H9 (cell line): Measurements from ENCODE around the gene AP1AR. TPM values are rescaled to one million over a fixed set of nuclear protein-coding genes. Genes with fewer than 3 reads are reported as not detected.
A peak's percentile ranks its signal among the peaks of the same experiment; 100 is the strongest.

Experiments
- DNase-seq: peaks from one replicate; pipeline ENCODE4 v3.0.0-alpha.2; 2017
- H2AFZ ChIP-seq: one replicate; pipeline ENCODE4 v1.6.1; 2013; ENCODE audit warnings: mild to moderate bottlenecking, low read length, control low read depth, moderate library complexity
- H2AK5ac ChIP-seq: 2 replicates; pipeline ENCODE4 v1.6.1; 2013; ENCODE audit warnings: low read length, control low read depth, mixed read lengths; ENCODE audit not compliant: insufficient read length
- H2BK120ac ChIP-seq: one replicate; pipeline ENCODE4 v1.6.1; 2013; ENCODE audit warnings: low read depth, mild to moderate bottlenecking, low read length, control low read depth, inconsistent platforms; ENCODE audit not compliant: poor library complexity, severe bottlenecking
- H2BK12ac ChIP-seq: 2 replicates; pipeline ENCODE4 v1.6.1; 2013; ENCODE audit warnings: low read length, control low read depth, mixed read lengths, low read depth; ENCODE audit not compliant: insufficient read length
- H2BK15ac ChIP-seq: 2 replicates; pipeline ENCODE4 v1.6.1; 2013; ENCODE audit warnings: low read depth, low read length, control low read depth
- H2BK20ac ChIP-seq: one replicate; pipeline ENCODE4 v1.6.1; 2013; ENCODE audit warnings: low read depth, mild to moderate bottlenecking, low read length, control low read depth, inconsistent platforms; ENCODE audit not compliant: poor library complexity, severe bottlenecking
- H2BK5ac ChIP-seq: 2 replicates; pipeline ENCODE4 v1.6.1; 2013; ENCODE audit warnings: low read length, control low read depth, mixed read lengths; ENCODE audit not compliant: insufficient read length
- H3K14ac ChIP-seq: 2 replicates; pipeline ENCODE4 v1.6.1; 2013; ENCODE audit warnings: low read length, control low read depth; ENCODE audit not compliant: insufficient read depth
- H3K18ac ChIP-seq: 2 replicates; pipeline ENCODE4 v1.6.1; 2013; ENCODE audit warnings: low read depth, mild to moderate bottlenecking, mixed read lengths, low read length, control low read depth; ENCODE audit not compliant: insufficient read length
- H3K23ac ChIP-seq: 2 replicates; pipeline ENCODE4 v1.6.1; 2013; ENCODE audit warnings: low read length, control low read depth, mixed read lengths, low read depth; ENCODE audit not compliant: insufficient read length
- H3K23me2 ChIP-seq: 2 replicates; pipeline ENCODE4 v1.6.1; 2013; ENCODE audit warnings: low read depth, mild to moderate bottlenecking, mixed read lengths, low read length, control low read depth; ENCODE audit not compliant: insufficient read length, poor library complexity, severe bottlenecking
- H3K27ac ChIP-seq: 2 replicates; pipeline ENCODE4 v1.5.1; 2013; ENCODE audit warnings: low read length, control low read depth, mixed read lengths, low read depth; ENCODE audit not compliant: insufficient read length
- H3K27me3 ChIP-seq: 2 replicates; pipeline ENCODE4 v1.6.1; 2013; ENCODE audit warnings: low read length, control low read depth, inconsistent platforms; ENCODE audit not compliant: insufficient read depth
- H3K4ac ChIP-seq: 2 replicates; pipeline ENCODE4 v1.6.1; 2013; ENCODE audit warnings: low read depth, mild to moderate bottlenecking, control low read depth, inconsistent platforms, low read length, moderate library complexity
- H3K4me1 ChIP-seq: 2 replicates; pipeline ENCODE4 v1.6.1; 2013; ENCODE audit warnings: low read length, control low read depth, inconsistent platforms; ENCODE audit not compliant: insufficient read depth
- H3K4me2 ChIP-seq: 2 replicates; pipeline ENCODE4 v1.6.1; 2013; ENCODE audit warnings: low read length, control low read depth, mixed read lengths; ENCODE audit not compliant: insufficient read length, insufficient read depth
- H3K56ac ChIP-seq: 2 replicates; pipeline ENCODE4 v1.6.1; 2013; ENCODE audit warnings: low read depth, mild to moderate bottlenecking, mixed read lengths, low read length, control low read depth; ENCODE audit not compliant: insufficient read length
- H3K79me1 ChIP-seq: 2 replicates; pipeline ENCODE4 v1.6.1; 2013; ENCODE audit warnings: low read depth, mild to moderate bottlenecking, moderate library complexity, low read length, control low read depth, inconsistent platforms; ENCODE audit not compliant: insufficient read depth, poor library complexity, severe bottlenecking
- H3K79me2 ChIP-seq: 2 replicates; pipeline ENCODE4 v1.6.1; 2013; ENCODE audit warnings: low read length, control low read depth, inconsistent platforms; ENCODE audit not compliant: insufficient read depth
- H3K9ac ChIP-seq: 2 replicates; pipeline ENCODE4 v1.6.1; 2013; ENCODE audit warnings: low read length, control low read depth, mixed read lengths; ENCODE audit not compliant: insufficient read length; ENCODE audit errors: extremely low read depth
- H3K9me3 ChIP-seq: one replicate; pipeline ENCODE4 v1.6.1; 2013; ENCODE audit warnings: low read depth, low read length, inconsistent platforms; ENCODE audit not compliant: control insufficient read depth
- H3T11ph ChIP-seq: one replicate; pipeline ENCODE4 v1.6.1; 2013; ENCODE audit warnings: mild to moderate bottlenecking, low read length, control low read depth, inconsistent platforms
- H4K20me1 ChIP-seq: one replicate; pipeline ENCODE4 v1.6.1; 2013; ENCODE audit not compliant: control insufficient read depth, insufficient read length, insufficient read depth
- H4K5ac ChIP-seq: 2 replicates; pipeline ENCODE4 v1.6.1; 2013; ENCODE audit warnings: low read depth, mild to moderate bottlenecking, mixed read lengths, low read length, control low read depth; ENCODE audit not compliant: insufficient read length
- H4K8ac ChIP-seq: replicated peaks from 2 replicates; pipeline ENCODE4 v1.6.1; 2013; ENCODE audit warnings: low read length, control low read depth, mixed read lengths, low read depth; ENCODE audit not compliant: insufficient read length
- H4K91ac ChIP-seq: 2 replicates; pipeline ENCODE4 v1.6.1; 2013; ENCODE audit warnings: low read depth, mild to moderate bottlenecking, moderate library complexity, mixed read lengths, low read length, control low read depth; ENCODE audit not compliant: insufficient read length
- H3K27ac Mint-ChIP-seq, 3 experiments: 2 replicates in 2 of 3; 3 replicates in 1 of 3; pipeline ENCODE4 v1.8.0; 2020 to 2021; ENCODE audit warnings: mixed read lengths in 3 of 3, mild to moderate bottlenecking in 1 of 3, moderate library complexity in 1 of 3
- H3K27me3 Mint-ChIP-seq: 2 replicates; pipeline ENCODE4 v1.8.0; 2021; ENCODE audit warnings: low read depth, mild to moderate bottlenecking, moderate library complexity, mixed read lengths
- H3K36me3 Mint-ChIP-seq, 3 experiments: 2 replicates in 2 of 3; 3 replicates in 1 of 3; pipeline ENCODE4 v1.8.0; 2020 to 2021; ENCODE audit warnings: low read depth in 3 of 3, mixed read lengths in 3 of 3; ENCODE audit not compliant: insufficient read depth in 1 of 3
- H3K4me1 Mint-ChIP-seq, 2 experiments: 2 replicates each; pipeline ENCODE4 v1.8.0; 2020; ENCODE audit warnings: mixed read lengths in 2 of 2
- H3K4me3 Mint-ChIP-seq, 2 experiments: 2 replicates in 1 of 2; 3 replicates in 1 of 2; pipeline ENCODE4 v1.8.0; 2020 to 2021; ENCODE audit warnings: mild to moderate bottlenecking in 2 of 2, mixed read lengths in 2 of 2, moderate library complexity in 1 of 2
- H3K9me3 Mint-ChIP-seq, 2 experiments: 2 replicates in 1 of 2; 3 replicates in 1 of 2; pipeline ENCODE4 v1.8.0; 2020; ENCODE audit warnings: mild to moderate bottlenecking in 2 of 2, mixed read lengths in 2 of 2, moderate library complexity in 1 of 2
- CTCF ChIP-seq: fragments of 200-600 bp; sonication (generic); conservative IDR thresholded peaks from 3 replicates; pipeline ENCODE4 v1.8.0; 2021; ENCODE audit warnings: antibody characterized with exemption, mild to moderate bottlenecking
- WGBS: extraction: QIAGEN DNeasy Blood & Tissue Kit; methylation state at CpG from one replicate; pipeline ENCODE4 v1.1.7; 2013; ENCODE audit warnings: missing lambda C conversion rate, low lambda C conversion rate, mixed read lengths; ENCODE audit not compliant: insufficient read length; ENCODE audit errors: extremely low coverage; 5-methylcytosine and 5-hydroxymethylcytosine counted together
- total RNA-seq: library from RNA; stranded (reverse); gene quantifications from 2 replicates; pipeline ENCODE4 v1.2.1, GENCODE V29; 2021

Gene AP1AR
- total RNA-seq, 1 experiment from 2014 or later = 24.2 TPM

GRCh38 chr4:112196461-112196860 lies 35.1 kb upstream of the AP1AR start:
- Histone ChIP-seq H4K20me1 (no peaks in the 10 kb centered on the region), H3K27me3 (no peaks in the 10 kb centered on the region), H3K4me1 (no peaks in the 10 kb centered on the region), H3K18ac (no peak overlapping the region), H2BK120ac (no peak overlapping the region), H3K4me2 (no peak overlapping the region), H3K23me2 (no peaks in the 10 kb centered on the region), H3T11ph (no peak overlapping the region), H3K9ac (no peak overlapping the region), H2BK12ac (no peak overlapping the region), H3K79me1 (no peaks in the 10 kb centered on the region), H4K91ac (no peak overlapping the region), H3K14ac (no peak overlapping the region), H3K9me3 (no peaks in the 10 kb centered on the region), H4K5ac (no peak overlapping the region), H3K27ac (no peak overlapping the region), H3K56ac (no peak overlapping the region), H3K79me2 (no peaks in the 10 kb centered on the region), H3K4ac (no peak overlapping the region), H3K23ac (no peak overlapping the region), H2AFZ (no peak overlapping the region), H4K8ac (no peak overlapping the region), H2AK5ac (no peak overlapping the region), H2BK5ac (no peak overlapping the region), H2BK15ac (no peak overlapping the region), H2BK20ac (no peak overlapping the region)
- Mint-ChIP-seq H3K4me1 (no peaks in the 10 kb centered on the region), H3K36me3 (no peaks in the 10 kb centered on the region; a peak in 1 of 7 replicates), H3K4me3 (no peak overlapping the region), H3K27ac (0 out of 7 replicates have a peak overlapping the region, but pooled peaks of 1 of the 3 experiments have one; percentile 3), H3K27me3 (no peaks in the 10 kb centered on the region), H3K9me3 (no peaks in the 10 kb centered on the region)
- no CpG with 5 or more reads among the region's 1 CpG for WGBS
- TF ChIP-seq CTCF = no peak
- DNase-seq = no peak
